GM12801 (cell line): Measurements from ENCODE around the gene FCHO1.

Source experiments
- TF ChIP-seq, protein P1 (sequence below): IDR thresholded peaks from one replicate; pipeline ENCODE4 v1.5.1; 2011; ENCODE audit warnings: control low read depth; ENCODE audit not compliant: insufficient read length; ENCODE audit errors: extremely low read depth

FCHO1 gene

DNA sequence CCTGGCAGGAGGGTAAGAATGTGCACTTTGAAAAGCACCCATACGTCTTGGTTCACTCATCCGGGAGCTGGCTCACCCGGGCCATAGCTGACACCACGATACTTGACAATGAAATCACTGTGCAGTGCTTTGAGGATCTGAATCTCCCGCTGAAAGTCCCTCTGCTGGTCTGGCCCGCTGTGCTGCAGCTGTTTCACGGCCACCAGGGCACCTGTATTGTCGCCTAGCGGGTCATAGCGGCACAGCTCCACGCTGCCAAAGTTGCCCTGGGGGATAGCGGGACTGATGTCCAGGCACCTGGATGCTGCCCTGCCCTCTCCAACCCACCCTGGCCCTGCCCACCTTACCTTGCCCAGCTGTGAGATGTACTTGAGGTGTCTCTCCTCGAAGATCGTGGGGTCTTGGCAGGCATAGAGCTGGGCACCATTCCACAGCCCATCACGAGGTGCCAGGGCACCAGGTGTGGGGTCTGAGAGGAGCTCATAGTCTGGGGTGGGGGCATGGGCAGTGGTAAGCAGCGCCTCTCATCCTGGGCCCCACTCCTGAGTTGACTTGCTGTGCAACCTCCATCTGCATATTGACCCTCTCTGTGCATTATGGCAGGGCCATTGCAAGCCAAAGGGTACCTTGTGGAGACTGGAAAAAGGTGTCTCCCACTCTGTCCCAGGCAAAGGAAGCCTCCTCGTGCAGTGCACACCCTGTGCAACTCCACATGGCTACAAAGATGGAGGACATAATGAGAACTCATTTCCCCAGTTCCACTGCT, 81.3 kb downstream of the FCHO1 start:
- TF ChIP-seq, protein P1, sequence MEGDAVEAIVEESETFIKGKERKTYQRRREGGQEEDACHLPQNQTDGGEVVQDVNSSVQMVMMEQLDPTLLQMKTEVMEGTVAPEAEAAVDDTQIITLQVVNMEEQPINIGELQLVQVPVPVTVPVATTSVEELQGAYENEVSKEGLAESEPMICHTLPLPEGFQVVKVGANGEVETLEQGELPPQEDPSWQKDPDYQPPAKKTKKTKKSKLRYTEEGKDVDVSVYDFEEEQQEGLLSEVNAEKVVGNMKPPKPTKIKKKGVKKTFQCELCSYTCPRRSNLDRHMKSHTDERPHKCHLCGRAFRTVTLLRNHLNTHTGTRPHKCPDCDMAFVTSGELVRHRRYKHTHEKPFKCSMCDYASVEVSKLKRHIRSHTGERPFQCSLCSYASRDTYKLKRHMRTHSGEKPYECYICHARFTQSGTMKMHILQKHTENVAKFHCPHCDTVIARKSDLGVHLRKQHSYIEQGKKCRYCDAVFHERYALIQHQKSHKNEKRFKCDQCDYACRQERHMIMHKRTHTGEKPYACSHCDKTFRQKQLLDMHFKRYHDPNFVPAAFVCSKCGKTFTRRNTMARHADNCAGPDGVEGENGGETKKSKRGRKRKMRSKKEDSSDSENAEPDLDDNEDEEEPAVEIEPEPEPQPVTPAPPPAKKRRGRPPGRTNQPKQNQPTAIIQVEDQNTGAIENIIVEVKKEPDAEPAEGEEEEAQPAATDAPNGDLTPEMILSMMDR, result no peak

DNA sequence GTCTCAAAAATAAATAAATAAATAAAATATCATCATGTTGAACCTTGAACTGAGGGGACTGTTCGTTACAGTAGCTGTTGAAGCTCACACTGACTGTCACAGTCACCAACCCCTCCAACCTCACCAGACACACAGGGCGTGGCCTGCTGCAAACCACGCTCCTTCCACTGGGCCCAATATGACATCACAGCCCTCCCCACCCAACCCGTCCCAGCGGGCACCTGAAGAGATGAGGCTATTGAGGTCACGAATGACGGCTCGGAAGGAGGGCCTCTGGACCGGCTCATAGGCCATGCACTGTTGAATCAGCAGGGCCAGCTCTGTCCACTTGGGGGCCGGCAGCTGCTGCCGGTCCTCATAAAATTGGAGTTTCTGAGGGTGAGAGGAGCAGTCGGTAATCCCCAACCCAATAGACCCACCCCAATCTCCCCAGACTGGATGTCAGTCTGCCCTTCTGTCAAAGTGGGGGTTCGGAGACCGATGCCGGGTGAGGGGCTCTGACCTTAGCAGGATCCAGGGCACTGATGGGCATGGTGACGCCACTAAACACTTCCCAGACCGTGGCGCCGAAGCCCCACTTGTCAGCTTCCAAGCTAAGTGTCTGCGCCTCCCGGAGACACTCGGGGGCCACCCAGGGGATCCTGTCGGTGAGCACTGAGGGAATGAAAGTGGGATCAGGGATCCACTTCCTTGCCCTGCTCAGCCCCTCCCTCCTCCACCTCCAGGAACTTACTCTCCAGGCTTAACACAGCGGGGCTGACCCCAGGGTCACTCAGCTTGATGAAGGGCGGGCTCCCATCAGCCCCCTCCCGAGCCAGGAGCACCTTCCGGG, 83.3 kb downstream of the FCHO1 start:
- TF ChIP-seq, protein P1, result no peak

DNA sequence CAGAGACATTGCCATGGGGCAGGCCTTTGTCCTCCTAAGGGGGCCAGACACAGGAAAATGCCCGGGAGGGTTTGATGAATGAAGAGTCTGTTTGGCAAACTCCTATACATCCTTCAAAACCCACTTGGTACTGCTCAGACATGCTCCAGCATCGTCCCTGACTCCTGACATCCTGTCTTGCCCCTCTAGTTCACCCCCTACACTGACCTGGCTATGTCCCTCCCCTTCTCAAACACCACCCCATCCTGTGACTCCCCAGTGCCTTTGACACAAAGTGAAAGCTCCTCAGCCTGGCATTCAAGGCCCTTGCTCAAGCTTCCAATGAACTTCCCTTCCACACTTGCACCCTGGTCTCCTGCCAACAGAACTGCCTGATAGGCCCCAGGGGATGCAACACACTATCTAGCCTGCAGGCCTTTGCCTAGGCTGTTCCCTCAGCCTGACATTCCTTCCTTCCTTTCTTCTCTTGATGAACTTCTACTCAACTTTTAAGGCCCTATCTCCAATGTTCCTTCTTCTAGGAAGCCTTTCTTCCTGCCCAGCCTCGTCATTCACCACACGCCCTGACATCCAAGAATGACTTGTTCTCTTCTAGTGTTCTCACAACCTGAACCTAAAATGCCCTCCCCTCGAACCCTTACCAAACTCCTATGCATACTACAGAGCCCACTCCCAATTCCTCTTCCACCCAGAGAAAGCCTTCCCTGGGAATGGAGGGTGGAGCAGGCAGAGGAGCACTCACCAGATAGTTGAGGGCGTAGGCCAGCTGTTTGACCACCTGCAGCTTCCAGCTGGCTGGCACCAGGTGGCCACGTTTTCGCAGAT, 84.1 kb downstream of the FCHO1 start:
- TF ChIP-seq, protein P1, result no peak

DNA sequence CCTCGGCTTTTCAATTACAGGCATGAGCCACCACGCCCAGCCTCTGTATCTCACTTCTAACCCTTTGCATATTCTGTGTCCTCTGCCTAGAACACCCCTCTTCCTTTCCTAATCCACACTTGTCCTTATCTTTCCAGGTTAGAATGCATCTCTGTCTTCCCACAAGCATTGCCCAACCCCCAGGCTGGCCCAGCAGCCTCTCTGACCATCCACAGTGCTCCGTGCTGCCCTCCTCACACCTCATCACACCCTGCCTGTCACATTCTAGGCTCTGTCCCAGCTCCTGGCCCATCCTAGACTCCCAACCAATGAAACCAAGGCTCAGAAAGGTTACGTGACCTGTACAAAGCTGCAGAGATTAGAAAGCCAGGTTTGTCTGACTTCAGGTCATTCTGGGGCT, 85.3 kb downstream of the FCHO1 start:
- TF ChIP-seq, protein P1, result no peak

DNA sequence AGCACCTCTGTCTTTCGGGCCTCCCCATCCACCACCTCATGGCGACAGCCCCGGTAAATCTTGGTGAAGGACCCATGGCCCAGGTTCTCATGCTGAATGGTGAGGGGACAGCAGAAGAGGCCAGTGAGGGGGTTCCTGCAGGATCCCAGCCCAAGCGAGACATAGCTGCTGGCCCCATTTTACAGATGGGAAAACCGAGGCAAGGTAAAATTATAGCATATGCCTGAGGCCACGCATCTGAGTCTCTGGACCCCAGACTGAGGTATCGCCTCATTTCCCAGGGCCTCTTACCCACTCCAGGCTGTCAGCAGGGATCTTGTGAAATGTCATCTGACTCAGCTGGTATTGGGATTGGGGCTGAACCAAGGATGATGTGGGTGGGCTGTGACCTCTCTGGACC, 86.7 kb downstream of the FCHO1 start:
- TF ChIP-seq, protein P1, result no peak
